PFSK-1 (cell line): ENCODE data around the gene WAC.

Experiments
- FOXP2 ChIP-seq: optimal IDR thresholded peaks from 2 replicates; pipeline ENCODE3; 2011; ENCODE audit warnings: borderline replicate concordance, control low read depth, inconsistent platforms; ENCODE audit not compliant: insufficient read depth; ENCODE audit errors: extremely low read length, extremely low read depth
- POLR2AphosphoS5 ChIP-seq: IDR thresholded peaks from 2 replicates; pipeline ENCODE4 v1.6.1; 2012; ENCODE audit warnings: low read depth, mild to moderate bottlenecking, control low read depth, low read length, moderate library complexity
- REST ChIP-seq, 2 experiments: IDR thresholded peaks; 2 replicates each; pipeline versions ENCODE4 v1.6.1 to v1.8.0; 2011 to 2012; ENCODE audit warnings: low read depth in 2 of 2, low read length in 2 of 2, control low read depth in 1 of 2, inconsistent platforms in 1 of 2, mild to moderate bottlenecking in 1 of 2, moderate library complexity in 1 of 2; ENCODE audit not compliant: insufficient read depth in 1 of 2
- SIN3A ChIP-seq: IDR thresholded peaks from 2 replicates; pipeline ENCODE4 v1.6.1; 2012; ENCODE audit warnings: mild to moderate bottlenecking, low read length, moderate library complexity, borderline replicate concordance; ENCODE audit not compliant: insufficient read depth
- TAF1 ChIP-seq: IDR thresholded peaks from 2 replicates; pipeline ENCODE4 v1.6.1; 2012; ENCODE audit warnings: low read length, control low read depth, borderline replicate concordance; ENCODE audit not compliant: insufficient read depth

GRCh38 chr10:28632584-28632945 lies 99.6 kb downstream of the WAC start:
- TF ChIP-seq REST (IDR thresholded peaks at IDR 0.05; ENCODE audit: insufficient read depth in 1 of 2, low read depth in 2 of 2, low read length in 2 of 2), result no peak
- TF ChIP-seq TAF1, result no peak
- no peak for TF ChIP-seq POLR2AphosphoS5
- TF ChIP-seq SIN3A, result no peak
- TF ChIP-seq FOXP2, result no peak
